B cell (primary cell): ENCODE results near the gene ACSM6.

Source experiments
- CTCF ChIP-seq: fragments of 200-600 bp; IDR thresholded peaks from one replicate; pipeline ENCODE4 v1.8.0; 2022; ENCODE audit warnings: antibody characterized with exemption, mild to moderate bottlenecking
- EZH2 ChIP-seq: IDR thresholded peaks from 2 replicates; pipeline ENCODE4 v1.6.1; 2012; ENCODE audit warnings: borderline replicate concordance, low read depth, mild to moderate bottlenecking, moderate library complexity, low read length; ENCODE audit not compliant: insufficient read depth, poor library complexity, severe bottlenecking

- no peak for TF ChIP-seq CTCF
- TF ChIP-seq EZH2, result no peak
These were observed 17.7 kb downstream of the ACSM6 start for GRCh38 chr10:95211606-95212279.
